Transverse colon (tissue), 4 donors: ENCODE data around the gene PPP2R2C. TPM values are rescaled to one million over a fixed set of nuclear protein-coding genes. Genes with fewer than 3 reads are reported as not detected.

Experiments
- DNase-seq: peaks from one replicate; pipeline ENCODE4 v3.0.0-alpha.2; 2019
- H3K27ac ChIP-seq, 4 donors: fragments of 200-600 bp; sonication (generic); 2 replicates each; pipeline ENCODE4 v1.5.1; 2016 to 2018; ENCODE audit warnings: inconsistent platforms in 4 of 4
- H3K27me3 ChIP-seq: fragments of 200-600 bp; sonication (generic); 2 replicates; pipeline ENCODE4 v1.5.1; 2017; ENCODE audit warnings: inconsistent platforms
- H3K36me3 ChIP-seq, 4 donors: fragments of 200-600 bp; sonication (generic); 2 replicates each; pipeline ENCODE4 v1.5.1; 2017 to 2019; ENCODE audit warnings: inconsistent platforms in 4 of 4
- H3K4me1 ChIP-seq, 4 donors: fragments of 200-600 bp; sonication (generic); 2 replicates each; pipeline ENCODE4 v1.5.1; 2017 to 2020; ENCODE audit warnings: inconsistent platforms in 4 of 4
- H3K4me3 ChIP-seq, 4 donors: fragments of 200-600 bp; sonication (generic); 1 replicate in 1 of 4; 2 replicates in 3 of 4; pipeline versions ENCODE4 v1.5.1 to v1.6.1; 2017 to 2019; ENCODE audit warnings: inconsistent platforms in 4 of 4
- H3K9me3 ChIP-seq, 2 donors: fragments of 200-600 bp; sonication (generic); 2 replicates each; pipeline ENCODE4 v1.5.1; 2017 to 2019; ENCODE audit warnings: inconsistent platforms in 2 of 2
- EP300 ChIP-seq: sonication (generic); formaldehyde crosslinking; IDR thresholded peaks from one replicate; pipeline ENCODE4 v1.6.1; 2017; ENCODE audit warnings: antibody characterized with exemption, low read depth
- POLR2A ChIP-seq: fragments of 450-650 bp; IDR thresholded peaks from one replicate; pipeline ENCODE4 v1.6.1; 2016; ENCODE audit warnings: antibody characterized with exemption, mild to moderate bottlenecking, moderate library complexity
- POLR2AphosphoS5 ChIP-seq, 3 donors: sonication (generic); formaldehyde crosslinking; IDR thresholded peaks; one replicate each; pipeline ENCODE4 v1.6.1; 2016; ENCODE audit warnings: antibody characterized with exemption in 3 of 3
- WGBS, 2 donors: methylation state at CpG; one replicate each; pipeline ENCODE4 v1.1.5; 2018; ENCODE audit warnings: low coverage in 1 of 2; 5-methylcytosine and 5-hydroxymethylcytosine counted together
- in situ Hi-C, 4 donors: fragments of 200-750 bp; cut with MboI; loops; one replicate each; pipeline versions ENCODE4 v1.15.0 to v1.15.1; 2017; ENCODE audit warnings: low sequenced_read_pairs in 3 of 4, low pct_ligation_motif_present in 1 of 4, low pct_unique_long_range_greater_than_20kb in 1 of 4
- intact Hi-C: fragments of 100-400 bp; cut with DNase I; formaldehyde crosslinking; loops from one replicate; pipeline ENCODE4 v1.15.1; 2023; ENCODE audit warnings: low total_unique reads
- total RNA-seq, 4 donors: library from RNA; depleted of rRNA; stranded (reverse); fragments of >200 nt; gene quantifications; one replicate each; pipeline ENCODE4 v1.1.0, GENCODE V29; 2016
- TF ChIP-seq, protein P1 (sequence below), 5 experiments: fragments of 200-600 bp in 3 of 5; fragments of 450-650 bp in 2 of 5; sonication (generic) in 3 of 5; IDR thresholded peaks; 1 replicate in 2 of 5; 2 replicates in 3 of 5; pipeline ENCODE4 v1.5.1; 2016 to 2017; ENCODE audit warnings: antibody characterized with exemption in 5 of 5, inconsistent platforms in 3 of 5, mild to moderate bottlenecking in 2 of 5, moderate library complexity in 1 of 5

PPP2R2C gene
- total RNA-seq, 4 donors from 2014 or later: 0.27 to 8.8 (median 1.7) TPM

DNA sequence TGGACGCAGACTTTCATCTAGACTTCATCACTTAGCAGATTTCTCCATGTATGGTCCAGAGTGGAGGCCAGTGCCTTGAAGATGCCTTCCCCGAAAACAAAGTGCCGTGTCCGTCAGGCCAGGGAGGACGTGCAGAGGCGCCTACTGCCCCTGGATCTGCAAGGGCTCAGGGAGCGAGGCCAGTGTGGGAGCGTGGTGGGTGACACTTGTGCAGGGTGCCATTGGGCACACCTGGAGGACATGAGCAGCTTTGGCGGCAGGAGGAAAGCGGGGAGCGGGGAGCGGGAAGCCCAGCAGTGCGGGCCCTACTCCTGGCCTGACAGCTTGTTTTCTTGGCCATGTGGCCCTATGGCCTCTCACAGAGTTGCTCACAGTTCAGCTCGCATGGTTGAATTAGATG lies 176.9 kb downstream of the PPP2R2C start:
- TF ChIP-seq, protein P1, sequence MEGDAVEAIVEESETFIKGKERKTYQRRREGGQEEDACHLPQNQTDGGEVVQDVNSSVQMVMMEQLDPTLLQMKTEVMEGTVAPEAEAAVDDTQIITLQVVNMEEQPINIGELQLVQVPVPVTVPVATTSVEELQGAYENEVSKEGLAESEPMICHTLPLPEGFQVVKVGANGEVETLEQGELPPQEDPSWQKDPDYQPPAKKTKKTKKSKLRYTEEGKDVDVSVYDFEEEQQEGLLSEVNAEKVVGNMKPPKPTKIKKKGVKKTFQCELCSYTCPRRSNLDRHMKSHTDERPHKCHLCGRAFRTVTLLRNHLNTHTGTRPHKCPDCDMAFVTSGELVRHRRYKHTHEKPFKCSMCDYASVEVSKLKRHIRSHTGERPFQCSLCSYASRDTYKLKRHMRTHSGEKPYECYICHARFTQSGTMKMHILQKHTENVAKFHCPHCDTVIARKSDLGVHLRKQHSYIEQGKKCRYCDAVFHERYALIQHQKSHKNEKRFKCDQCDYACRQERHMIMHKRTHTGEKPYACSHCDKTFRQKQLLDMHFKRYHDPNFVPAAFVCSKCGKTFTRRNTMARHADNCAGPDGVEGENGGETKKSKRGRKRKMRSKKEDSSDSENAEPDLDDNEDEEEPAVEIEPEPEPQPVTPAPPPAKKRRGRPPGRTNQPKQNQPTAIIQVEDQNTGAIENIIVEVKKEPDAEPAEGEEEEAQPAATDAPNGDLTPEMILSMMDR (IDR thresholded peaks at IDR 0.05): no peak
- TF ChIP-seq POLR2AphosphoS5 (IDR thresholded peaks at IDR 0.05) (no peak), EP300 (no peak), POLR2A (no peak)
- Histone ChIP-seq H3K27me3 (no peaks in the 10 kb centered on the region), H3K9me3 (no peaks in the 10 kb centered on the region), H3K4me3 (no peak overlapping the region), H3K27ac (no peak overlapping the region), H3K4me1 (no peaks in the 10 kb centered on the region), H3K36me3 (no peaks in the 10 kb centered on the region)
- DNase-seq: no peak
- WGBS, 2 donors: 91 to 94% methylated on average over 7 to 14 of the region's 14 CpGs
- in situ Hi-C loops (no loop called here), intact Hi-C loops (no loop called here)

DNA sequence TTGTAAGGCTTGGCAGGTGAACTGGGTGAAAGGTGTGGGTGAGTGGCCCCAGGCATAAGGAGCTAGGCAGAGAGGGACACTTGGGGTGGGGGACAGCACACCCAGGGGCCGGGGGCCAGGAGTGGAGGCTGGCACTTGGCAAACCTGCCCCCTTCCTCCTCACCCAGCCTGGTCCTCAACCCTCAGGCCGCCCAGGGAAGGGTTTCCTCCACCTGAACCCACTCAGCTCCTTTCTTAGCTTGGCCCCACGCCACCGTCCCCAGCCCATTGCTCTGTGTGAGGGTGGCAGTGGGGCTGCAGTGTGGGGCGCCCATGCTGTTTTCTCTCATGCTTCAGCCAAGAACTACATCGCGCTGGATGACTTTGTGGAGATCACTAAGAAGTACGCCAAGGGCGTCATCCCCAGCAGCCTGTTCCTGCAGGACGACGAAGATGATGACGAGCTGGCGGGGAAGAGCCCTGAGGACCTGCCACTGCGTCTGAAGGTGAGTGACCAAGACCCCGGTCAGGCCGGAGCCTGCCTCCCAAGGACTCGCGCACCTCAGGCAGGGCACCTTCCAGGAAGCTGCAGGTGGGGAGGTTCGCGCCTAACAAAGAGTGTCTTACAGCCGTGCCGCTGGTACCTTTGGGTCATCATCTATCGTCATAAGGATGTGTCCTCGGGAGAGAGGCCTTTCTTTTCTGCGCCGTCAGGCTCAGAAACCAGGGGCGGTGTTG lies 177.6 kb downstream of the PPP2R2C start:
- Histone ChIP-seq H3K36me3 (no peaks in the 10 kb centered on the region), H3K27me3 (no peaks in the 10 kb centered on the region), H3K9me3 (no peaks in the 10 kb centered on the region), H3K4me3 (no peak overlapping the region), H3K4me1 (no peaks in the 10 kb centered on the region), H3K27ac (no peak overlapping the region)
- TF ChIP-seq EP300 (no peak), POLR2AphosphoS5 (IDR thresholded peaks at IDR 0.05) (no peak), POLR2A (no peak)
- TF ChIP-seq, protein P1 (IDR thresholded peaks at IDR 0.05): no peak
- WGBS, 2 donors: 80 to 93% methylated on average over 1 to 27 of the region's 27 CpGs
- in situ Hi-C loops (no loop called here), intact Hi-C loops (no loop called here)
- DNase-seq: no peak

DNA sequence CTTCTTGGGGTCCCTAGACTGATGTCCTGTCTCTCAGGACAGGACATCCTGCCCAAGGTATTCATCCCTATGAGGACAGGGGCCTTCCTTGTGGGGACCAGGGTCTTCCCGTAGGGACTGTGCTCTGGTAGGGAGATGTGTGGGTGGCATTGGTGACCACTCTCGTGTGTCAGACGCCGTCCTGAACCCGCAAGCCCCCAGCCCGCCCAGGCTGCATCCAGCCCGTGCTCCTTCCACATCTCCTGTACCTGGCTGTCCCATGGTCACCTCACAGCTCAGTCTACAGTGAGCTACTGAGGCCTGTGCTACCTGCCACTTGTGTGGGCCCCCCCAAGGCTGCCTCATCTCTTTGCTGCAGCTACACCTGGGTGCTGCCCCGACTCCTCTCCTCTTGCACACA lies 178.8 kb downstream of the PPP2R2C start:
- Histone ChIP-seq H3K36me3 (no peaks in the 10 kb centered on the region), H3K27ac (no peak overlapping the region), H3K27me3 (no peaks in the 10 kb centered on the region), H3K4me3 (no peak overlapping the region), H3K9me3 (no peaks in the 10 kb centered on the region), H3K4me1 (no peaks in the 10 kb centered on the region)
- no peak for TF ChIP-seq POLR2AphosphoS5 (IDR thresholded peaks at IDR 0.05)
- TF ChIP-seq, protein P1 (IDR thresholded peaks at IDR 0.05): no peak
- no peak for TF ChIP-seq EP300
- TF ChIP-seq POLR2A: no peak
- in situ Hi-C loops (no loop called here), intact Hi-C loops (no loop called here)
- 93% methylated on average over 8 of the region's 8 CpGs; no CpG with 5 or more reads in 1 of the 2 donors for WGBS, 2 donors
- no peak for DNase-seq

DNA sequence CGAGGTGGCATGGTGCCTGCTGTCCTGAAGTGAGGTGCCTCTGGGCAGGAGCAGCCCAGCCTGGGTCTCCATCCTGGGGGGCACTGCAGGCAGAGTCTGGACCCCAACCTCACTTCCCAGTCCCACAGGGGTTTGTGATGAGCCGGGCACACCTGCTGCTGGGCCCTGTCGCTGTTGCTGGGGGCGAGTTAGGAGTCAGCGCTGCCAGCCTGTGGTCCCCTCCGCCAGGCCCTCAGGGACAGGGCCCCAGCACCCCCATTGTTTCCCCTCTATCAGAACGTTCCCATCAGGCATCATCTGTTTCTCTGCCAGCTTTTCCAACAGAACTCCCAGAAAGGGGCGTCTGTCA lies 179.3 kb downstream of the PPP2R2C start:
- no peak overlapping the region for H3K4me3 ChIP-seq
- in situ Hi-C loops (no loop called here), intact Hi-C loops (no loop called here)
- no peaks in the 10 kb centered on the region for H3K27me3 ChIP-seq
- no peak for TF ChIP-seq POLR2A
- TF ChIP-seq, protein P1 (IDR thresholded peaks at IDR 0.05): no peak
- TF ChIP-seq POLR2AphosphoS5 (IDR thresholded peaks at IDR 0.05): no peak
- no peak for TF ChIP-seq EP300
- H3K4me1 ChIP-seq: no peaks in the 10 kb centered on the region
- no peak for DNase-seq
- 90% methylated on average over 8 of the region's 8 CpGs; no CpG with 5 or more reads in 1 of the 2 donors for WGBS, 2 donors
- H3K9me3 ChIP-seq: no peaks in the 10 kb centered on the region
- no peak overlapping the region for H3K27ac ChIP-seq
- H3K36me3 ChIP-seq: no peaks in the 10 kb centered on the region
